WERI-Rb-1 (cell line): ENCODE data around the gene SH3YL1.

Experiments used
- DNase-seq: peaks from one replicate; pipeline ENCODE4 v3.0.0-alpha.2; 2020
- H3K27ac ChIP-seq: fragments of 250-450 bp; sonication (Bioruptor Pico); 2 replicates; pipeline ENCODE4 v1.5.1; 2020; ENCODE audit warnings: mild to moderate bottlenecking, moderate library complexity
- H3K27me3 ChIP-seq: fragments of 250-450 bp; sonication (Bioruptor Pico); 2 replicates; pipeline ENCODE4 v1.5.1; 2021; ENCODE audit warnings: mild to moderate bottlenecking, low read depth, moderate library complexity; ENCODE audit not compliant: insufficient read depth, severe bottlenecking
- H3K36me3 ChIP-seq: fragments of 250-450 bp; sonication (Bioruptor Pico); 2 replicates; pipeline ENCODE4 v1.5.1; 2020; ENCODE audit warnings: mild to moderate bottlenecking, moderate library complexity
- H3K4me3 ChIP-seq: 2 replicates; pipeline ENCODE4 v1.5.1; 2011; ENCODE audit warnings: low read depth, mild to moderate bottlenecking, control low read depth, low read length
- H3K9me3 ChIP-seq: fragments of 250-450 bp; sonication (Bioruptor Pico); 2 replicates; pipeline ENCODE4 v1.5.1; 2021; ENCODE audit warnings: mild to moderate bottlenecking, moderate library complexity; ENCODE audit not compliant: severe bottlenecking
- TF ChIP-seq, protein P1 (sequence below): IDR thresholded peaks from 2 replicates; pipeline ENCODE4 v1.5.1; 2011; ENCODE audit warnings: low read depth, mild to moderate bottlenecking, control low read depth, inconsistent platforms, low read length

Gene SH3YL1

DNA sequence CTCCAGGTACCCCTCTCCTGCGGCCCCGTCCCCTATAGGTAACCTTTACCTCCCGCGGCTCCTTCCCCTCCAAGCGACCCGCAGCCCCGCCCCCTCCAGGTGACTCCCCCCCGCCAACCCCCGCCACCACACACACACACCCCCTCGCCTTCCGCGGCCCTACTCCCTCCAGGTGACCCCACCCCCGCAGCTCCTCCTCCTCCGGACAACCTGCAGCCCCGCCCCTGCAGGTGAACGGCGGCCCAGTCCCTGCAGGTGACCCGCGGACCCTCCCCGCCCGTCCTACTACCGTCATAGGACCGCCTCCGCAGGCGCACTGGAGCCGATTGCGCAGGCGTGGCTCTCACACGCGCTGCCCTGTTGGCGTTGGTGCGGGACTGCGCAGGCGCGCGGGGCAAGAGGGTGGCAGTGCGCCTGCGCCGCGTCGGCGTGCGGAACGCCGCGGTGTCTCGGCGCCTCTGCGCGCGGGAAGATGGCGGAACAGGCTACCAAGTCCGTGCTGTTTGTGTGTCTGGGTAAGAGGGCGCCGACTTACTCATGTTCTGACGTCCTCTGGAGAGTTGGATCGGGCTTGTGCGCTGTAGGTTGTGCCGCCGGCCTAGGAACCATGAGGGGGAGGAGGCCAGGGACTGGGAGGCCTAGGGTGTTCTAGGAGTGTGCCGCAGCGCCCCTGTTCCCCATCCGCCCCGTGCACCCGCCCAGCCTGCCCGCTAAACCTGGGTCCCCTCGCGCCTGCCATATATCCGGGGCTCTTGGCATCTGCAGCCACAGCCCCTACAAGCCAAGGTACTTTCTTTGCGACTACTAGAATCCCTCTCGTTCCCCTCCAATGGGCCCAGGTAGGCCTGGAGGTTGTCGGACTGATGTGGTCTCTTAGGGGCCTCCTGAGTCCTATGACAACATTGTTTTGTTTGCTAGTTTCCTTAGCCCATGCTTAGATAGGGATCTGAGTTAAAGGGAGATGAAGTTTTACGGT is 949 bp upstream of the SH3YL1 start, which contains the start of gene ACP1:
Gene ACP1, plus strand, starts transcription at position 455 of the 976 bp plus-strand sequence. Its CDS starts 18 bp downstream, at position 473.
- peak; percentile 96 for DNase-seq
- Histone ChIP-seq H3K36me3 (peaks cover 24% of the 10 kb centered on the region), H3K27me3 (no peaks in the 10 kb centered on the region), H3K4me3 (peak within 1 kb of the TSS; percentile 98), H3K9me3 (no peaks in the 10 kb centered on the region), H3K27ac (peak within 1 kb of the TSS; percentile 98)
- TF ChIP-seq, protein P1, sequence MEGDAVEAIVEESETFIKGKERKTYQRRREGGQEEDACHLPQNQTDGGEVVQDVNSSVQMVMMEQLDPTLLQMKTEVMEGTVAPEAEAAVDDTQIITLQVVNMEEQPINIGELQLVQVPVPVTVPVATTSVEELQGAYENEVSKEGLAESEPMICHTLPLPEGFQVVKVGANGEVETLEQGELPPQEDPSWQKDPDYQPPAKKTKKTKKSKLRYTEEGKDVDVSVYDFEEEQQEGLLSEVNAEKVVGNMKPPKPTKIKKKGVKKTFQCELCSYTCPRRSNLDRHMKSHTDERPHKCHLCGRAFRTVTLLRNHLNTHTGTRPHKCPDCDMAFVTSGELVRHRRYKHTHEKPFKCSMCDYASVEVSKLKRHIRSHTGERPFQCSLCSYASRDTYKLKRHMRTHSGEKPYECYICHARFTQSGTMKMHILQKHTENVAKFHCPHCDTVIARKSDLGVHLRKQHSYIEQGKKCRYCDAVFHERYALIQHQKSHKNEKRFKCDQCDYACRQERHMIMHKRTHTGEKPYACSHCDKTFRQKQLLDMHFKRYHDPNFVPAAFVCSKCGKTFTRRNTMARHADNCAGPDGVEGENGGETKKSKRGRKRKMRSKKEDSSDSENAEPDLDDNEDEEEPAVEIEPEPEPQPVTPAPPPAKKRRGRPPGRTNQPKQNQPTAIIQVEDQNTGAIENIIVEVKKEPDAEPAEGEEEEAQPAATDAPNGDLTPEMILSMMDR, result no peak

DNA sequence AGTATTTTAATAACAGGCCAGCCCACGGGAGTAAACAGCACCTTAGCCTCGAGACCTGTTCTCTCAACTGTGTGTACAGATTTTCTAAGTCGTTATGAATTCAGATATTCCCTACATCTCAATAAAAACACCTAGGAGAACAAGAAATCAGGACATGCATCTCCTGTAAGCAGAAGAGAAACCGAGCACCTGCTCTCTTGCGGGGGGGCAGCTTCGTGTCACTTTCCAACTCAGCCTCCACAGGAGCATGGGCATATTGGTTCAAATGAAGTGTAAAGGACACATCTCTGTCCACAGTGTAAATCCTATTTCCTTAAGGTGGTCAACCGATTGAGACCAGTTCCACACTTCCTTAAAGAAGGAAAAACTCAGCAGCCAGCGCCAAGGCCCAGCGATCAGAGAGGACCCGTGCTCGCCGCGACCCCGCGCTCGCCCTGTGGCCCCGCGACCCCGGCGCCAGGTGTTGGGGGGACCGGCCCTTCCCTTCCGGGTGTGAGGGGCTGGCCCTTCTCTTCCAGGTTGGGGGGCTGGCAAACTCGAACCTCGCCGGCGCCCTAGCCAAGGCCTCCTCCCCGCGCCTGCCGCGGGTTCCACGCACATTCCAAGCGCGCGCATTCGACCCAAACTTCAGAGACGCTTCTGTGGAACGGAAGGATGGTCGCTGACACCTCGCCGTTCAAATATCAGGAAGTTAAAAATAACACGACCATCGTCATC is 652 bp downstream of the SH3YL1 start:
- TF ChIP-seq, protein P1, result no peak
- no peak overlapping the region for H3K27ac ChIP-seq
- DNase-seq, result no peak
- peaks cover 14% of the 10 kb centered on the region for H3K36me3 ChIP-seq
- H3K9me3 ChIP-seq, result no peaks in the 10 kb centered on the region
- no peaks in the 10 kb centered on the region for H3K27me3 ChIP-seq
- H3K4me3 ChIP-seq, result no peak overlapping the region

DNA sequence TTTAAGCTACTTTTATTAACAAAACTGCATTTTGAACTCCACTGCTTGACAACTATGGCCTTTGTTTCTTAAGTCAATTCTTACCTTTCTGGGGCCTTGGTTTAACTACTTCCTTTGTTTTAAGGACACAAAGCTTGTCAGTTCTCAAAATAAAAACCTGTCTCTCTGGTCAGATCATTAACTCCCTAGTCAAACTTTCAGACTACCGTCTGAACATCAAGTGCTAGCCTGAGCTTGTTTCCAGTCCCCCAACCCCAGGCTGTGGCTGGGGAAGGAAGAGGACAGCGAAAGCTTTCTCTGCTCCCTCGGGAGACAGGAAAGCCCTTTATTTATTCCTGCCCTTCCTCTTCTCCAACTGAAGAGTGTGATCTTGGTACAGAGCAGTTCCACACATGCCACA is 1.7 kb downstream of the SH3YL1 start:
- TF ChIP-seq, protein P1, result no peak
- no peak for DNase-seq
- Histone ChIP-seq H3K4me3 (no peak overlapping the region), H3K9me3 (peaks cover 9% of the 10 kb centered on the region), H3K27me3 (no peaks in the 10 kb centered on the region), H3K36me3 (peaks cover 14% of the 10 kb centered on the region), H3K27ac (no peak overlapping the region)

DNA sequence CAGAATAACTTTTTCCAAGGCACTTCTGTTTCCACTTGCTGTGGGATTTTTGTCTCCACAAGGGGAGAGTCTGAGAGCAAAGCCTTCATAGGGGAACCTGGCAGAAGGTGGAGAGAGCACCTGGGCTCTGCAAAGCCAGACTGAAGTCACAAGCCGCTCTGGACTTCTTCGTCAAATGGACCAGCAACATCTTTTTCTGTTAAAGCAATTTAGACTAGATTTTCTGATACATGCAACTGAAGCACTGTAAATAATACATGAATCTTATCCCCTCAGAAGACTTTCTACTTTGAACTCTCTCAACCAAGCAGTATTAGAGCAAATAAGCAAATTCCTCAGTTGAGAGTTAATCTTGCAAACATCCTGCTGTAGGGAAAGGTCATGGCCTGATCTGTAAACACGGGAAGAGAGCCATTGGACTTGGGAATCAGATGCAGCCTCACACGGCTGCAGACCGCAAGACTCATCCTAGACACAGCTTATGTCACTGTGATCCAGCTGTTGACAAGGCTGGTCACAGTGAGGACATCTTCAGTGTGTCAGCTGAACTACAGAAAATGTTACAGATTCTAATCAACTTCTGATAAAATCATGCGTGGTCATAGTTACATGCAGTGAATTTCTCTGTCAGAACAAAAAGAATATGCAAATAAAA is 3.2 kb downstream of the SH3YL1 start:
- Histone ChIP-seq H3K27me3 (no peaks in the 10 kb centered on the region), H3K4me3 (no peak overlapping the region), H3K36me3 (peaks cover 8% of the 10 kb centered on the region), H3K27ac (no peak overlapping the region), H3K9me3 (peaks cover 10% of the 10 kb centered on the region)
- TF ChIP-seq, protein P1, result no peak
- DNase-seq, result no peak

DNA sequence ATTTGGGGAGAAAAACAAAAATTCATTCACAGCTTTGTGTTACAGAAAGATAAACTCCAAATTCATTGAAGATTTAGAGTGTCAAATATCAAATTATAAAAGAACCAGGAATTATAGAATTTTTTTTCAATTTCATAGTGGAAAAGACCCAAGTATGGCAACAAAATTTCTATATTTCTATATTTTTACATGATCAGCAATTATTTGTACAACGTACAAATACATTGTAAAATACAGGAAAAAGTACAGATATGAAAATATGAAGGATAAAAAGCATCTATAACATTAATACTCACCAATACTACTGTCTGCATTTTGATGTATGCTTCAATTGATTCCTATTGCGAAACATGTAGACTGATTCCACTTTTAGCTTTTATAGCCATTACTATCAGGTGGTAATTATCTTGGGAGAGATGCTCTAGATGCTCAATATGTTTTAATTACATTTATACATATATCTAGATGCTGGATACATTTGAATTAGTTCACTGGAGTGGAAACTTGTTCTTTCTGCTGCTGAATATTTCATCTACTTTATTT is 4.0 kb downstream of the SH3YL1 start:
- no peak for DNase-seq
- TF ChIP-seq, protein P1, result no peak
- Histone ChIP-seq H3K9me3 (peaks cover 10% of the 10 kb centered on the region), H3K27ac (no peak overlapping the region), H3K4me3 (no peak overlapping the region), H3K36me3 (peaks cover 4% of the 10 kb centered on the region), H3K27me3 (no peaks in the 10 kb centered on the region)
